NB4 (cell line): ENCODE measurements around the gene FAM200C.

Experiments used
- CTCF ChIP-seq: IDR thresholded peaks from one replicate; pipeline ENCODE4 v1.5.1; 2012; ENCODE audit warnings: low read depth, low read length
- POLR2A ChIP-seq: IDR thresholded peaks from 2 replicates; pipeline ENCODE4 v1.6.1; 2011; ENCODE audit warnings: mild to moderate bottlenecking; ENCODE audit not compliant: insufficient read length; ENCODE audit errors: extremely low read depth

- no peak for TF ChIP-seq CTCF
- TF ChIP-seq POLR2A = no peak
Observed at GRCh38 chr5:160348080-160348479, 51.8 kb downstream of the FAM200C start.
